HepG2 (cell line): ENCODE results near the gene BCAP29. TPM values are rescaled to one million over a fixed set of nuclear protein-coding genes. Genes with fewer than 3 reads are reported as not detected.

Experiments used
- ATAC-seq: fragments of 200-7000 bp; cut with Tn5 transposase; 3 replicates; pipeline ENCODE4 v1.9.1; 2020; ENCODE audit warnings: mild to moderate bottlenecking, moderate library complexity
- BruUV-seq: library from RNA; stranded (reverse); fragments of 400-500 nt; replicated peaks from 2 replicates; lab custom pipeline; 2021; lab: Mats Ljungman, UMichigan
- CTCF ChIA-PET: fragments of 300-600 bp; formaldehyde crosslinking; extraction: SDS; loops from one replicate; lab custom pipeline; 2021; ENCODE audit warnings: low total read pairs, inconsistent platforms, low intra/inter-chr PET ratio; lab: Yijun Ruan, JAX
- POLR2A ChIA-PET: fragments of 350-600 bp; sonication (Branson Sonifier 250); formaldehyde crosslinking; loops from one replicate; lab custom pipeline; 2020; ENCODE audit warnings: antibody characterized with exemption, inconsistent platforms; lab: Yijun Ruan, JAX
- DNase-seq: peaks from one replicate; pipeline ENCODE4 v3.0.0-alpha.2; 2015; ENCODE audit warnings: low spot score
- FAIRE-seq: peaks from 3 replicates; lab custom pipeline; 2011; peaks lifted over from hg19 to GRCh38; lab: Jason Lieb, UNC
- H2AFZ ChIP-seq: one replicate; pipeline ENCODE4 v1.6.1; 2011; ENCODE audit warnings: low read length, inconsistent platforms
- H3K27ac ChIP-seq: fragments of 300-600 bp; 3 replicates; pipeline ENCODE4 v1.8.0; 2011; ENCODE audit warnings: mixed run types, mild to moderate bottlenecking, mixed read lengths, low read length, inconsistent platforms; ENCODE audit not compliant: insufficient read depth; ENCODE audit errors: extremely low read length
- H3K27me3 ChIP-seq, 2 experiments: fragments of 200-600 bp in 1 of 2; 2 replicates in 1 of 2; 3 replicates in 1 of 2; pipeline versions ENCODE4 v1.6.0 to v1.8.0; 2011; ENCODE audit warnings: low read length in 2 of 2, mild to moderate bottlenecking in 2 of 2, moderate library complexity in 2 of 2, inconsistent platforms in 1 of 2; ENCODE audit not compliant: insufficient read depth in 2 of 2, control insufficient read depth in 1 of 2
- H3K36me3 ChIP-seq, 2 experiments: fragments of 200-600 bp in 1 of 2; replicated peaks in 1 of 2; 2 replicates in 1 of 2; 3 replicates in 1 of 2; pipeline versions ENCODE4 v1.5.1 to v1.8.0; 2011; ENCODE audit warnings: low read length in 2 of 2, inconsistent platforms in 1 of 2; ENCODE audit not compliant: insufficient read depth in 2 of 2, control insufficient read depth in 1 of 2
- H3K4me1 ChIP-seq: 2 replicates; pipeline ENCODE4 v1.5.1; 2012; ENCODE audit warnings: low read length, inconsistent platforms; ENCODE audit not compliant: insufficient read depth
- H3K4me2 ChIP-seq: 2 replicates; pipeline ENCODE4 v1.6.0; 2011; ENCODE audit warnings: low read depth, low read length, inconsistent platforms
- H3K4me3 ChIP-seq, 3 experiments: fragments of 200-600 bp in 1 of 3; sonication (generic), shearing (Covaris generic) in 1 of 3; replicated peaks in 1 of 3; 2 replicates each; pipeline ENCODE4 v1.5.1; 2011 to 2016; ENCODE audit warnings: low read length in 3 of 3, inconsistent platforms in 2 of 3, low read depth in 2 of 3, mild to moderate bottlenecking in 2 of 3, control low read depth in 1 of 3, mixed read lengths in 1 of 3; ENCODE audit not compliant: insufficient read depth in 1 of 3
- H3K79me2 ChIP-seq: one replicate; pipeline ENCODE4 v1.6.1; 2011; ENCODE audit warnings: low read length, inconsistent platforms; ENCODE audit not compliant: insufficient read depth
- H3K9ac ChIP-seq: 2 replicates; pipeline ENCODE4 v1.6.0; 2011; ENCODE audit warnings: mild to moderate bottlenecking, low read depth, low read length, inconsistent platforms; ENCODE audit not compliant: insufficient read depth
- H3K9me3 ChIP-seq: 2 replicates; pipeline ENCODE4 v1.5.1; 2012; ENCODE audit warnings: mild to moderate bottlenecking, low read length
- H4K20me1 ChIP-seq: 2 replicates; pipeline ENCODE4 v1.6.0; 2011; ENCODE audit warnings: inconsistent platforms, mild to moderate bottlenecking, low read length, moderate library complexity; ENCODE audit not compliant: insufficient read depth
- AHR ChIP-seq: IDR thresholded peaks from 2 replicates; pipeline ENCODE4 v1.6.1; 2018; ENCODE audit warnings: missing genetic modification reagents, missing compliant biosample characterization
- CTCF ChIP-seq: sonication (generic); formaldehyde crosslinking; IDR thresholded peaks from 2 replicates; pipeline ENCODE4 v1.5.0; 2020; ENCODE audit warnings: mild to moderate bottlenecking, missing genetic modification reagents, moderate library complexity
- POLR2G ChIP-seq: fragments of 200-400 bp; formaldehyde crosslinking; IDR thresholded peaks from 2 replicates; pipeline ENCODE4 v1.6.1; 2018; ENCODE audit warnings: mild to moderate bottlenecking, low read depth, low read length, moderate library complexity
- SPEN ChIP-seq: sonication (generic); formaldehyde crosslinking; IDR thresholded peaks from 2 replicates; pipeline ENCODE4 v1.5.1; 2020; ENCODE audit warnings: low read depth, mild to moderate bottlenecking, missing genetic modification reagents
- ZNF34 ChIP-seq: sonication (generic); formaldehyde crosslinking; IDR thresholded peaks from 2 replicates; pipeline ENCODE4 v1.4.0; 2020; ENCODE audit warnings: mild to moderate bottlenecking, missing genetic modification reagents, borderline replicate concordance
- ZNF496 ChIP-seq: sonication (generic); formaldehyde crosslinking; IDR thresholded peaks from 2 replicates; pipeline ENCODE4 v1.8.1; 2023; ENCODE audit warnings: mild to moderate bottlenecking, moderate library complexity, missing genetic modification reagents; ENCODE audit not compliant: insufficient replicate concordance
- in situ Hi-C: cut with HindIII; loops from 2 replicates; pipeline ENCODE4 v1.10.0; 2017; ENCODE audit warnings: low pct_unique_long_range_greater_than_20kb; ENCODE audit not compliant: extremely low pct_ligation_motif_present
- intact Hi-C: fragments of 100-400 bp; cut with micrococcal nuclease; formaldehyde crosslinking; loops from one replicate; pipeline ENCODE4 v1.10.0; 2022; ENCODE audit not compliant: unreplicated experiment
- polyA plus RNA-seq, 8 experiments: library from polyadenylated mRNA; depleted of rRNA in 3 of 8; stranded (reverse) in 7 of 8; unstranded in 1 of 8; fragments of >200 nt; fragmentation: Illumina TruSeq in 4 of 8; extraction: Trizol in 4 of 8; gene quantifications; 2 replicates each; pipeline versions ENCODE4 v1.2.1 to v1.2.3, GENCODE V29; 2011 to 2016; ENCODE audit warnings: low read depth in 4 of 8, missing spikeins in 1 of 8, mixed read lengths in 1 of 8; ENCODE audit not compliant: insufficient read depth in 1 of 8
- total RNA-seq, 5 experiments: library from RNA; depleted of rRNA; stranded (reverse); fragments of >200 nt; fragmentation: Illumina TruSeq; extraction: Trizol; gene quantifications; 2 replicates each; pipeline ENCODE4 v1.2.3, GENCODE V29; 2016; ENCODE audit warnings: low read depth in 1 of 5
- TF ChIP-seq, protein P1 (sequence below): sonication (generic); formaldehyde crosslinking; IDR thresholded peaks from 2 replicates; pipeline ENCODE4 v1.8.1; 2023; ENCODE audit warnings: mild to moderate bottlenecking, missing genetic modification reagents

Gene BCAP29
- total and polyA plus RNA-seq, 2 of the 13 experiments (the other 11 are each of a cell fraction or from before 2014, with no cell fraction given) = 15.3 to 35.6 TPM

DNA sequence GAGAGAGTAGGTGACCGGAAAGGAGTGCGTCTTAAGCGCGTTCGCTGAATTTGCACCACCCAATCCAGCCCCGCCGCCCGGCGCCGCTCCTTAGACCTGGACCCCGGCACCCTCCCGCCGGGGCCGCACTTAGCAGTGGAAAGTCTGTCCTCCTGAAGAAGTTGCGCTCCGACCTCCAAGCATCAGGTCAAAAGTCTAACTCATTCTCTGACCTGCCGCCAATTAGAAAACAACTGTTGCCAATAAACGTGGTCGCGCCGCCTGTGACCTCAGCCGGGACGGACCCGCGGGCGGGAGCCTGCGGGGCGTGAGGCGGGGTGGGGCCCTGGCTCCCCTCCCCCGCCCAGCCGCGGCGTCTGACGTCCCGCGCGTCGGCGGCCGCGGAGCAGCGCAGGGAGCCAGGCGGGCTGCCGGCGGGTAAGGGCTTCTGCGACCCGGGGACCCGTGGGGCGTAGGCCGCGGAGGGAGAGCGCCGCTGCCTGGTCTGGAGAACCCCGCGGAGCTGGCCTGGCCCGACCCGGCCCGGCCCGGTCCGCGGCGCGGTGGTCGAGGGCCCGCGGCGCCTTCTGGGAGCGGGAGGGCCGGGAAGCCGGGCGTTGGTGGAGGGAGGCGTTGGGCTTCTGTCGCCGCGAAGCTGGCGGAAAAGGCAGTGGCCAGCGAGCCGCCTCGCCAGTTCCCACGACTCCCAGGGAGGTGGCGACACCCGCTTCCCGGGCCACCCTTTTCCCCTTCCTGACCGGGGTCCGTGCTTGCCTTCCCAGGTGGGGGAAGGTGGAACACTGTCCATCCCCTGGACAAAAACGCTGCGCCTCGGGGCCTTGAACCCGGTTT, at the start of gene BCAP29 (continued):
- no peak for TF ChIP-seq ZNF34
- peak; percentile 53; the same call in 1 of the 2 replicates for TF ChIP-seq AHR (CRISPR knock-in tag)
- TF ChIP-seq CTCF = peak; percentile 72
- TF ChIP-seq, protein P1, sequence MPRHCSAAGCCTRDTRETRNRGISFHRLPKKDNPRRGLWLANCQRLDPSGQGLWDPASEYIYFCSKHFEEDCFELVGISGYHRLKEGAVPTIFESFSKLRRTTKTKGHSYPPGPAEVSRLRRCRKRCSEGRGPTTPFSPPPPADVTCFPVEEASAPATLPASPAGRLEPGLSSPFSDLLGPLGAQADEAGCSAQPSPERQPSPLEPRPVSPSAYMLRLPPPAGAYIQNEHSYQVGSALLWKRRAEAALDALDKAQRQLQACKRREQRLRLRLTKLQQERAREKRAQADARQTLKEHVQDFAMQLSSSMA = no peak
- peak; percentile 32; the same call in 1 of the 2 replicates for TF ChIP-seq SPEN

- ATAC-seq (no peak), DNase-seq (no peak), FAIRE-seq (no peak)
- Histone ChIP-seq H3K79me2 (peaks cover under 1% of the 10 kb centered on the region), H3K36me3 (peaks cover 0 to 9% of the 10 kb centered on the region in 2 experiments; a peak in 2 of 5 replicates), H3K27ac (no peak overlapping the region), H3K4me3 (no peak overlapping the region), H3K4me2 (no peak overlapping the region), H3K27me3 (no peaks in the 10 kb centered on the region), H4K20me1 (no peaks in the 10 kb centered on the region), H3K9me3 (no peaks in the 10 kb centered on the region), H2AFZ (no peak overlapping the region), H3K9ac (no peak overlapping the region), H3K4me1 (peaks cover 12% of the 10 kb centered on the region; the same call in 1 of the 2 replicates)
- ChIA-PET POLR2A (no interaction called here), CTCF (no interaction called here)
- in situ Hi-C loops (no loop called here), intact Hi-C loops (no loop called here)
- no TSS peak for BruUV-seq
- no peak for TF ChIP-seq POLR2G
- TF ChIP-seq ZNF496 (CRISPR knock-in tag) = no peak
Observed at GRCh38 chr7:107530751-107531150, 49.3 kb upstream of the BCAP29 start.
